DMS53 (cell line): ENCODE results near the gene TST.

Experiments used
- DNase-seq: peaks from one replicate; lab custom pipeline; 2025; lab: John Stamatoyannopoulos, UW

TST gene

DNA sequence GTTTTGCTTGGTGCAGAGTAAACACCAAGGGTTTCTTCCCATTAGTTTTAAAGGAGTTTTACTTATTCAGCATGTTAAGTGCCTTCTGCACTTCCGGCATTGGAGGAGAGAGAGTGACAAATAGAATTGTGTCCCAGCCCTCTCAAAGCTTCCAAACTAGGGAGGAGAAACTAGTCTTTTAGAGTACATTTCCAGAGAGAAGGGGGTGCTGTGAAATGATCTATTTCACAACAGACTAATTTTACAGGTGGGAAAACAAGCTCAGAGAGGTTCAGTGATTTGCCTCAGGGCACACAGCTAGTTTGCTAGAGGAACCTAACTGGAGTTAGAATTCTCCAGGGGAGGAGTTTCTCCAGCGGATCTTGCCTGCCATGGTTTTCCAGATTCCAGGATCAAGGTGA, 12.9 kb upstream of the TST start:
- peak; percentile 3 for DNase-seq

DNA sequence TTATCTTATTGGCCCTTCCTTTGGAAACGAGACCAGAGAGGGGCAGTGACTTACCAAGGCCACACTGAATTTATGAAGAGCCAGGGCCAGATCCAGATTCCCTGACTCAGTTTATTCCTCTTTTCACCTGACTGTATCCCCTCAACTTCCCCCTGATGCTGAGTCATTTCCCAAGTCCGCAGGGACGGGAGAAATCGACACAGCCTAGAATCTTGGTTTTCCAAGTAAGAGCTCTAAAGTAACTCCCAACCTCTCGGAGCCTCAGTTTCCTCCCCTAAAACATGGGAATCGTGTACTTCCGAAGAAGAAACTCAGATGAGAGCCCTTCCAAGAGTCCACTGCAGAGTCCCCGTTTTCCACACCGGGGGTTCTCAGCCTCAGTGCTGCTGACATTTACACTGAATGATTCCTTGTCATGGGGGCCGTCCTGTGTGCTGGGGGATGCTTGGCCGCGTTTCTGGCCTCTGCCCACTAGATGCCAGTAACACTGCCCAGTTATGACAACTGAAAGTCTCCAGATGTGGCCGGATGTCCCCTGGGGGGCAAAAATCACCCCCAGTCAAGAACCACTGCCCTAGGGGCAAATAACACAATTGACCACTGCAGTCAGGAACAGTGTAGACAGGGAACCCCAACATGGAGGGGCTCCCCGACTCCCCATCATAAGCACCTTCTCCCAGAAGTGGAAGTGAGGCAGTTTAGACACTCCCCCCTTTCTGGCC, 11.5 kb upstream of the TST start:
- no peak for DNase-seq

DNA sequence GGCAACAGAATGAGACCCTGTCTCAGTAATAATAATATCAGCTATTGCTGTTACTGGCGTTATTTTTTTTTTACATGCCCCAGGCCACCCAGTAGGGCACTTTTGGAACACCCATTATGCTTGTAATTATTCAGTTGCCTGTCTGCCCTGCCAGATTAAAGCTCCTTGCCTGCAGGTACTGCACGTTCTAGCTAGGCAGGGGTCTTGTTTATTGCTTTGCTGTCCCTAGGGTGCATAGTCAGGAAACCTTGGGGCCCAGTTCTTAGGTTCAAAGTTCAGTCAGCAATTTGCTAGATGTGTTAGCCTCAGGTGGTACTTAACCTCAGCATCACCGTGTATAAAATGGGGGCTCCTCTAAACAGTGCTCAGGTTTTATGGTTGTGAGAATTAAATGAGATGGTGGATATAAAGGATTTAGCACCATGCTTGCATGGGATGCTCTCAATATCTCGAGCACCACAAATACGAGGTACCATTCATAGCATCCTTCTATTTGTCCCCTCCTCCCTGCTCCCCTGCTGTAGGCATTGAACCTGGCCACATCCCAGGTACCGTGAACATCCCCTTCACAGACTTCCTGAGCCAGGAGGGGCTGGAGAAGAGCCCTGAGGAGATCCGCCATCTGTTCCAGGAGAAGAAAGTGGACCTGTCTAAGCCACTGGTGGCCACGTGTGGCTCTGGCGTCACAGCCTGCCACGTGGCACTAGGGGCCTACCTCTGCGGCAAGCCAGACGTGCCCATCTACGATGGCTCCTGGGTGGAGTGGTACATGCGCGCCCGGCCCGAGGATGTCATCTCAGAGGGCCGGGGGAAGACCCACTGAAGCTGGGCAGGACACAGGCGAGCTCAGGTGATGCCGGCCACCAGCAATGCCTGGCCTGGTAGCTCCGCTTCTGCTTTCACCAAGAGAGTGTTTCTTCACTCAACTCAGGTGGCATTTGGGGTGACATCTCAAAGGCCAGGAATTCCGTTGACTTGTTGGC, 9.7 kb upstream of the TST start:
- no peak for DNase-seq

DNA sequence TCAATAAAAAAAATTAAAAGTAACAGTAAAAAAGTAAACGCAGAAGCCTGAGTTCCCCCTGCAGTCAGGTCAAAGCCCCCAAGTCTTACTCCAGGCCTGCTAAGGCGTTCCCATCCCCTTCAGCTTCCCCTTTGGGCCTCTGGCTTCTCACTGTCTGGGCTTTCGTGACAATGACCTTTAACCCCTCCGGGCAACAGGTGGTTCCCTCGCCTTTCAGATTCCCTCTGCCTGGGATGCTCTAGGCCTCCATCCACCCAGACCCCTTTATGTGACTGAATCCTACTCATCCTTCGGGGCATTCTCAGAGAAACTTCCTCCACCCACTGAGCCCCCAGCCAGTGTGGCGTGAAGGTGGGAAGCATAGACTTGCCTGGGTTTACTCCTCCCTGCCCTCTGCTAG, 8.3 kb upstream of the TST start:
- no peak for DNase-seq

DNA sequence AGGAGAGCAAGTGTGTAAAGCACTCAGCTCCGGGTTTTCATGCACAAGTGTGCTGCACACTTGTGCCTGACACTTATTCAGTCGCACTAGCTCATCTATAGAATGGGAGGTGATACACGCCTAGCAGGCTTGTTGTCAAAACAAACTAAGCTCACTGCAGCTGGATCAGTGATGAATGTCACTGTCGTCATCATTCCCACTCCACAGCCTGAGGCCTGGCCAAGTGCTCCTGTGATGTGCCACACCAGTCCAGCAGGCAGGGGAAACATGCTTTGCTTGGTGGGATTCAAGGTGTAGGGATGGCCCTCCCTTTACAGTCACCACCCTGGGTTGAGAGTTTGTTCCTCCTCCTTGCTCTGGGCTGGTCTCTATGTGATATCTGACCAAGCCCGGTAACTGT, 7.1 kb upstream of the TST start:
- DNase-seq = no peak

DNA sequence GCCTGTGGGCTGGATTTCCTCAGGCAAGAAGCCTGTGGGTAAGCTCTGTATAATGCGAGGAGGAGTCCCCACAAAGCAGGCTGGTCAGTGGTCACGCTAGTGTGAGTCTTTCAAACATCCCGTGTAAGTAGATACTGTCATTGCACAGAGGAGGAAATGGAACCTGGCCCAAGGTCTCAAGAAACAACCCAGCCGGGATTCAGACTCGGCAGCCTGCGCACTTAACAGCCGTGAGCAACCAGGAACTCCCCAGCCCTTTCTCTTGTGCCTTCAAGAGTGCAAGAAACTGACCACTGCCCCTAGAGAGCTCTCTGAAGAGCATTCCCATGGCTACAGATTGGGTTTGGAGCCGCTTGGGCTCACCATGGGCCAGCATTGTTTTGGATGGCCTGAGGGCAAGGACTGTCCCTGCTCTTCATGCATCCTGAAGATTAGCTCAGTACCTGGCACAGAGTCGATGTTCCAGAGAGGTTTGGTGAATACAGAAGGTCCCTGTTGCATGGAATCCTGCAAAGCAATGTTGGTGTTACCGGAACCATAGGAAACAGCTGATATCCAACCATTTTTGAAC, 6.3 kb upstream of the TST start:
- DNase-seq = no peak

DNA sequence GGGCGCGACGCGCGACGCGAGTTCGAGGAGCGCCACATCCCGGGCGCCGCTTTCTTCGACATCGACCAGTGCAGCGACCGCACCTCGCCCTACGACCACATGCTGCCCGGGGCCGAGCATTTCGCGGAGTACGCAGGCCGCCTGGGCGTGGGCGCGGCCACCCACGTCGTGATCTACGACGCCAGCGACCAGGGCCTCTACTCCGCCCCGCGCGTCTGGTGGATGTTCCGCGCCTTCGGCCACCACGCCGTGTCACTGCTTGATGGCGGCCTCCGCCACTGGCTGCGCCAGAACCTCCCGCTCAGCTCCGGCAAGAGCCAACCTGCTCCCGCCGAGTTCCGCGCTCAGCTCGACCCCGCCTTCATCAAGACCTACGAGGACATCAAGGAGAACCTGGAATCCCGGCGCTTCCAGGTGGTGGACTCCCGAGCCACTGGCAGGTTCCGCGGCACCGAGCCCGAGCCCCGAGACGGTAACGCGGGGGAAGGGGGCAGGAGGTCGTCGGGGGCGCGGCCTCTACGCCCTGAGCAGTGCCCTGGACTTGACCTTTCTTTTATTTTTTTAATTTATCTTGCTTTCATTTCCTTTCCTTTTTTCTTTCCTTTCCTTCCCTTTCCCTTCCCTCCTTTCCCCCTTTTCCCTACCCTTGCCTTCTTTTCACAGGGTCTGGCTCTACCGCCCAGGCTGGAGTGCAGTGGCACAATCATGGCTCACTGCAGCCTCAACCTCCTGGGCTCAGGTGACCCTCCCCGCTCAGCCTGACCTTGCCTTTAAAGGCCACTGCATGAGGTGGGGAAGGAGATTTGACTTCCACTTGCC, 5.3 kb upstream of the TST start:
- DNase-seq = no peak

DNA sequence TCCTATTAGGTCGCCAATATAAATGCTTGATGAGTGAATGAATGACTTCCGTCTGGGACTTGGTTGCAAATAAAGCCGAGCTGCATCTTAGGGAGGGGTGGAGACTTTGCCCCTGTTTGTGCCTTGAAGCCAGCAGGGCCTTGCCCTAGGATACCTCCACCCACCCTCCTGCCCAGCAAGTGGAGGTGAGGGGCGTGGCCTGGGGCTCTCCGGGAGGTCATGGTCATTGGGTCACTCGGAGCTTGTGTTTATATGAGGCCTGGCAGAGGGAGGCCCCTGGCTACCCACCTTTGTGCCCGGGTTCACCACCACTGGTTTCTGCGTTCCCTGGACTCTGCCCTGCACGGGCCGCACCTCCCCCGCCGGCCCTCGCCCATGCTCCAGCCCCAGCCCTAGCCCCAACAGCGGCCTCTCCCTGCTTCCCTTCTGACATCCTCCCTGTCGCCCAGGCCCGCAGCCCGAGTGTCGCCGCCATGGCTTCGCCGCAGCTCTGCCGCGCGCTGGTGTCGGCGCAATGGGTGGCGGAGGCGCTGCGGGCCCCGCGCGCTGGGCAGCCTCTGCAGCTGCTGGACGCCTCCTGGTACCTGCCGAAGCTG, 4.6 kb upstream of the TST start:
- DNase-seq = no peak

DNA sequence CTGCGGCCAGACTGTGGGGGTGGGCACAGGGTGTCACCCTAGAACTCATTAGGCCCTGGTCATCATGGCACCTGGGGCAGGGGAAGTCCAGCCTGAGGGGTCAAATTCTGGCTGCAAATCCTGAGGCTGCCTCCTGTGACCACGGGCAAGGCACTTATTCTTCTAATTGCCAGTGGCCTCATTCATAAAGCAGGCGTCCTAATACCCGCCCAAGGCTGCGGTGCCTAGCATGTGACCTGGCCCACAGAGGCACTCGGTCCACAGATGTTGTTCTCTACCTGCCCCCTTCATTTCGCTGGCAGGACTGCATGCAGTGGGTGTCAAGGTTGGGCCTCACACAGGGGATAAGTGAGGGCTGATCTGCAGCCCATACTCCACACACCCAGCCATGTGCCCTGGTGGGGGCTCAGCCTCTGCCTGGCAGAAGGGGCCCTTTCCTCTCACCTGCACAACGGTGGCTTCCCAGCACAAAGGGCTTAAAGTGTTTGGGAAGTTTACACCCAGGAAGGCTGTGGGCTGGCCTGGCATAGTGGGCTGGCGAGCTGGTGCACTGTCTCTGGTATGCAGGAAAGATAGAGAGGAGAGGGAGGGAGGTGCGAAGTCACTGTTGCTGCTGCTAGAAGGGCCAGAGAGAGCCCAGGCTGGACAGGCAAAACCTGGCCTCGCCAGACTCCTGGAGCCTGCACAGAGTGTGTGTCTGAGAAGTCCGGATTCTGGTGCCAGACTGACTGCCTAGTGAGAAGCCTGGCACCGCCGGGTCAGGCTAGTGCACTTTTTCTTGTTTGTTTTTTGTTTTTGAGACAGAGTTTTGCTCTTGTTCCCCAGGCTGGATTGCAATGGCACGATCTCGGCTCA, 3.5 kb upstream of the TST start:
- DNase-seq = no peak

DNA sequence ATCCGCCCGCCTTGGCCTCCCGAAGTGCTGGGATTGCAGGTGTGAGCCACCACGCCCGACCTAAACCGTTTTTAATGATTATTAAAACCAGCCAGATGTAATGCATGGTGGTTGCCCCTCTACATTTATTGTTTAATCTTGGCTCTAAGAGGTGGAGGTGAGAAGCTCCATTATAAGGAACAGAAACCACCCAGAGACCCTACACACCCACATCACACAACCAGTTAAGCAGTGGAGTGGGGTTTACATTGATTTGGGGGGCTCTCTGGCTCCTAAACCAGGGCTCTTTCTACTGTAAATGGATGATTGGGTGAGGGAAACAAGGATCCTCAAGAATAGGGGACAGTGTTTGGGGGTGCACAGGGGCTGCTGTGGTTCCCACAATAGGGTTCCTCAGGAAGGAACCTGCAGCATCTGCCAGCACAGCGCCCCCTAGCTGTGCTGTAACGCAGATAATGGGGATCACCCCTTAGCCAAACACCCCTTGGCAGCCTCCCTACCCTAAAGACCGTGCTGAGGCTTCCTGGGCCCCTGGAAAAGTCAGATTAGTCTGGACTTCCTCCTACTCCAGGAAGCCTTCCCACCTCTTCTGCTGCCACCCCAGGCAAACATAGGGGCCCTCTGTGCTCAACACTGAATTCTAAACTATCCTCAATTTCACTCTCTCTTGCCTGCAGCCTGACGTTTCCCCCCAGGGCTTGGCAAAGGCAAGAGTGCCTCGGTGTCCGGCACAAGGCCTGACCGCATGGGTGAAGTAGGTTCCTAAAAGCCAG, 2.6 kb upstream of the TST start:
- peak; percentile 35 for DNase-seq

DNA sequence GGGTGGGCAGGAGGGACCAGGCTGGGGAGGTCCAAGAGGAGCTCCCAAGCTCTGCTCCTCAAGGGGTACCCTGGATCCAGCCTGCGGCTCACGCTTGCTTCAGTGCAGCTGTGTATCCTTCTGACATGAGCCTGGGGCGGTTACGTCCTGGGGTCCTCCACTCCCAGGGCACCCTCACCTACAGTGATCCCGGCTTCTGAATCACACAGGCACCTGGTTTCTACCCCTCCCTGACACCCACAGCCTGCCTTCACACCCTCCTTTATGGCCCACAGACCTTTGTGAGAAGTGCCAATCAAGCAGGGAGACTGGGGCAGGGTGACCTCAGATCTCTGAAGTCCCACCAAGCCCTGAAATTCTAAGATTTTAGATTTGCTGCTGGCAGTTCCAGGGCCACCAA, 1.8 kb upstream of the TST start:
- no peak for DNase-seq

DNA sequence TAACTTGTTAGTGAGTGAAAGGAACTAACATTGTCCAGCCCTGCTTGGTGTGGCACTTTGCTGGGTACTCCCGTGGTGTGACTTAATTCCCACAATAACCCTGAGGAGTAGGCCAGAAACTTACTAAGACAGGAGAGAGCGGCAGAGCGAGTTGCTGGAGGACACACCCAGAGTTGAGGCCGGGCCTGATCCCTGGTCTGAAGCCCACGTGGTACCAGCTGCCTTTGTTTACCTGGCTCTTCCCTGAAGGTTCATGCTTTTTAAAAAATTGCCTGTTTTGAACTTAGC, 889 bp upstream of the TST start:
- DNase-seq = peak; percentile 36

DNA sequence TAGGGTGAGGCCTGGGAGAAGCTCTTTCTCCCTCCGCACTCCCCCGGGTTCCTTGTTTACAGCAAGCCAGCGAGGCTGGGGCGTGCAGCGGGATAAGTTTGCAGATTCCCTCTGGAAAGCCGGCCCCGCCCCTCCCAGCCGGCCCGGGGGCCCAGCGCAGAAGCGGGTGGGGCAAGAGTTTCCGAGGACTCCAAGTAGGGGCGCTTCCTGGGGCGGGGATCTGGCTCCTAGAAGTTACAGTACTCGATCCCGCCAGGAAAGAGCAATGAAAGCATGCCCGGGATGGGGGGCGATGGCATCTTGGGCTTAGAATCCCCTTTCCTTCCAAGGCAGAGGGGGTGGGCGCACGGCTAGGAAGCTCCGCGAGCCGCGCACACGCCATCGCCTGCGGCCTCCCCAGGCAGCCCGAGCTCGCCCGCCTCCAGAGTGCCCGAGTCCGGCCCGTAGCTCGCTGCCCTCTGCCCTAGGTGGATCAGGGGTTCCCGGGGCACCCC, 385 bp downstream of the TST start:
- peak; percentile 54 for DNase-seq

DNA sequence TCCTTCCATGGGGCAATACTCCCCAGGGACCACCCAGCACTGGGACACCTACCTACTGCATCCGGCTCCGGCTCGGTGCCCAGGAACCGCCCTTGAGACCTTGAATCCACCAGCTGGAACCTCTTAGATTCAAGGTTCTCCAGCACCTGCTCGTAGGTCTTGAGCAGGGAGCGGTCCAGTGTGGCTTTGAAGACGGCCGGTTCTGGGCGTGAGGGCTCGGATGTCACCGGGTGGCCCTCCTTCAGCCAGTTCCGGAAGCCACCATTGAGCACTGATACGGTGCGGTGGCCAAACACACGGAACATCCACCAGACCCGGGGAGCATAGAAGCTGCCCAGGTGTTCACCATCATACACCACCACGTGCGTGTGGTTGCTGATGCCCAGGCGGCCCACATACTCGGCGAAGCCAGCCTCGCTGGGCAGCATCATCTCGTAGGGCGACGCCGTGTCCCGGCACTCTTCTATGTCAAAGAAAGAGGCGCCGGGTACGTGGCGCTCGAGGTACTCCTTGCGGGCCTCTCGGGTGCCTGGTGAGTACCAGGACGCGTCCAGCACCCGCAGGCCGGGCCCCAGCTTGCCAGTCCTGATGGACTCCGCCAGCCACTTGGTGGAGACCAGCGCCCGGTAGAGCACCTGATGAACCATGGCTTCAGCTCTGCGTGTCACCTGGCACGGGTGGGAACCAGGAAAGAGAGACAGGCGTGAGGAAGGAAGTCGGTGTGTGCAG, 997 bp downstream of the TST start:
- DNase-seq = no peak

DNA sequence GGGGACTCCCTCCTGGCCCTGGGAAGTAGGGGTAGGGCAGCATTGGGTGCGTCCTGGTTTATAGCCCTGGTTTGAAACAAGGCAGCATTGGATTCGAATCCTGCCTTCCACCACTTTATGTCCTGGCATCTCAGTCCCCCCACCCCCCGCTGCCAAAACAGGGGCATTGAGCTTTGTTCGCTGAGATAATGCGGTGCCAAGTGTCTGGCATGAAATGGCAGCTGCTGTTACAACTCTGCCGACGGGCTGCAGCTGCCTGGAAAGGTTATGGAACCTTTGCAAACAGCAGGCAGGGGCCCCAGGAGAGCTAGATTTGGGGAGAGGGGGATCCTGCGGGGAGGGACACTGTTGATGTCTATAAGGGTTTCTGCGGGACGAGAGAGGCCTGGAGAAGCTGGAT, 1.9 kb downstream of the TST start:
- DNase-seq = no peak

DNA sequence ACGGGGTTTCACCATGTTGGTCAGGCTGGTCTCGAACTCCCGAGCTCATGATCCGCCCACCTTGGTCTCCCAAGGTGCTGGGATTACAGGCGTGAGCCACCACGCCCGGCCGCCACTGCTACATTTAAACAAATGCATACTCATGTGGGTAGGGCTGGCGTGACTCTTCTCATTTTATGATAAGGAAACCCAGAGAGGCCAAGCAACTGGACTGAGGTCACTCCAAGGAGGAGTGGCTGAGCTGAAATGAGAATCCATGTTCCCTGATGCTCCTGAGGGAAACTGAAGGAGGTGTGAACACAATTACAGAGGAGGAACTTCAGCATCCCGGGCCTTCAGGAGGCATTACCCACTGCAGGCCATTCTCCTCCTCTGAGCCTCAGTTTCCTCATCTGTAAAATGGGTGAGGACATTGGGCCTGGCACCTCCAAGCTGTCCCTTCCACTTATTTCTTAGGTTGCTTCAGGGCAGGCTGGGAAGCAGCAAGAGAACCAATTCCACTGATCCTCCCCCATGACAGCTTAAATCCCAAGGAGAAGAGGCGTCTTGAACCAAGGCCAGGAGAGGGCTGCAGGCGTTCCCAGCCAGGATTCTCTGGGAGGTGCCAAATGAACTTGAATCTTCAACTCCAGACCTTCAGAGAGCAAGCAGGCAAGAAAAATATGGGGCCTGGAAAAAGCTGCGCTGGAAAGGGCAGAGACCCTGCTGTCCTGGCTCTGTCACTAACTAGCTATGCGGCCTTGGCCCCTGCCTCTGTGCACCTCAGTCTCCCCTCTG, 2.9 kb downstream of the TST start:
- no peak for DNase-seq

DNA sequence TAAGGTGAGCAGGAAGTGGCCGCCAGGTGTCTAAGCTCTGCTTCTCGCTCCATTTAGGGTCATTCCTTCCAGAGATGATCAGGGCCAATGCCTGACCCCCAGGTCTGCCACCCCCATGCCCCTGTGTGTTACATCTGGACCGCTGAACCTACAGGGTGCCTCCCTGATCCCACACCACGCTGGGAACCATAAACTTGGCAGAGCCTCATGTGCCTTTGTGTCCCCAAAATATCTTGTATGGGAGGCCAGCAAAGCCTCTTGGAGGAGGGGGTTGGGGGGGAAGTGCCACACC, 3.7 kb downstream of the TST start:
- no peak for DNase-seq

DNA sequence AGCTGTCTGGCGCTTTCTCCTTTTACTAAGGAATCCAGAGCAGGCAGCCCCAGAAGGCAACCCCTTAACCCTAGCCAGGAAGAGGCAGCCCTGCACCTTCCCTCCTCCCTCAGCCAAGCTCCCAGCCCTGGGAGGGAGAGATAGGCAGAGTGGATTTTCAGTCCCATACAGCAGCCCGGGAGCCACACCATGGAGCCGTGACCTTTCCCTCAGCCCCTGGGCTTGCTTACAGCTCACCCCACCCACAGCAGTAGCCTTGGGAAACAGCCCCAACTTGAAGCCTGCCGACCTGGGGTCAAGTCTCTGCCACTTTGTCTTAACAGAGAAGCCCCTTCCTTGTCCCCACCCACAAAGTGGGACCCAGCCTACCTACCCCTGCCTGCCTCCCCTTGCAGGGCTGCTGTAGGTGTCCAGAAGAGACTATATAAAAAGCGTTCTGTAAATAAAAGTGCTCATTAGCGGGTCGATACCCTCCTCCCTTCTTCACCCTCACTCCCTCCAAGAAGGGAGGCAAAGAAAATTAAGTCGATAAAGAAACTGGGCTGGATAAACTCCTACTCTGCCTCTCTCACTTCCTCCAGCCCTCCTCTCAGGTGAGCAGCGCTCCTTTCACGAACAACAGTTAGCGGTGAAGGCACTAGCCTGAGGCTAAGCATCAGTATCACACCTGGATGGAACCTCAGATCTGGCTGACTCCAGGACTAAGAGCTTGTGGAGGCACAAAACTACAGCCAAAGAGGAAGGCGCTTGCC, 4.2 kb downstream of the TST start:
- DNase-seq = no peak
